ENCODE results near the gene DXO. TPM values are rescaled to one million over a fixed set of nuclear protein-coding genes. Genes with fewer than 3 reads are reported as not detected.
"Not testable (repeated sequence)": the region's sequence is repeated elsewhere in the genome, so short reads cannot be mapped to it uniquely, and the experiment has no call there.

The DXO gene
- total RNA-seq = 10 to 100 TPM; 37.9 to 54.3 (median 49.0) TPM
- 36.3 TPM for total RNA-seq (2013)

DNA sequence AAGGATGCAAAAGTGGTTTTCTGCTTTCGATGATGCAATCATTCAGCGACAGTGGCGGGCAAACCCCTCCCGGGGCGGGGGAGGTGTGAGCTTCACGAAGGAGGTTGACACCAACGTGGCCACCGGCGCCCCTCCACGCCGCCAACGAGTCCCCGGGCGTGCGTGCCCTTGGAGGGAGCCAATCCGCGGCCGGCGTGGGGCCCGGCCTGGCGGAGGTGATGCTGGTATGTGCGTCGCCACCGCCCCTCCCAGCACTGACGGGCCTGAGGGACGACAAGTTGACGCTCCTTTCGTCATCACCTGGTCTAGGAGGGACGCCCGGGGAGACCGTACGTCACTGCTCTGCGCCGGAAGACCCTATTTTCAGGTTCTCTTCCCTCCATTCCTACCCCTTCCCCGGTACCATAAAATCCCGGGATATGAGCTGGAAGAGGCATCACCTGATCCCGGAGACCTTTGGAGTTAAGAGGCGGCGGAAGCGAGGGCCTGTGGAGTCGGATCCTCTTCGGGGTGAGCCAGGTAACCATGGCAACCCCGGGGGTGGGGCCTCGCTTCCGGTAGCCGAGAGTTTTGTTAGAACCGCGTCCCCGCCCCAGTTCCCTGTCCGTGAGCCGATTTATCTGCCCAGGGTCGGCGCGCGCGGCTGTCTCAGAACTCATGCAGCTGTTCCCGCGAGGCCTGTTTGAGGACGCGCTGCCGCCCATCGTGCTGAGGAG, at the start of gene DXO:
Gene DXO (minus strand): TSS at position 146 of the 716 bp plus-strand sequence. CDS start 463 bp downstream, outside the sequence.
- intact Hi-C loops (cut with micrococcal nuclease) = loop anchor here (1.0 to 10.0 kb wide), 2 partner anchors 14 to 223 kb away; partner anchors contain the start of genes GPSM3, NELFE and PBX2
- peak; percentile 89 to 98 (median 92) for ATAC-seq
- DNase-seq = peak; percentile 99
- under 1% methylated on average over 62 of the region's 62 CpGs for WGBS (ENCODE audit: insufficient coverage)
- Histone ChIP-seq H3K36me3 (ENCODE audit: control insufficient read depth, insufficient read depth, low read length) (peaks cover 34% of the 10 kb centered on the region), H3K27me3 (ENCODE audit: control insufficient read depth, insufficient read depth, low read length) (no peaks in the 10 kb centered on the region), H3K4me3 (ENCODE audit: low read length) (peak within 1 kb of the TSS; percentile 83), H3K9me3 (ENCODE audit: control insufficient read depth, insufficient read depth, low read length) (no peaks in the 10 kb centered on the region), H3K4me1 (ENCODE audit: control insufficient read depth, insufficient read depth, low read length) (peaks cover 23% of the 10 kb centered on the region), H3K27ac (ENCODE audit: low read length) (peak within 1 kb of the TSS; percentile 98)
- no peaks in the 10 kb centered on the region for H3K9me3 Mint-ChIP-seq
- H3K36me3 Mint-ChIP-seq = no peaks in the 10 kb centered on the region
- H3K4me3 Mint-ChIP-seq = peak within 1 kb of the TSS; percentile 93
- peak within 1 kb of the TSS; percentile 93 to 97 for H3K27ac Mint-ChIP-seq
- no peaks in the 10 kb centered on the region for H3K27me3 Mint-ChIP-seq (ENCODE audit: low read depth in 2 of 2)
- H3K4me1 Mint-ChIP-seq = peaks cover 20 to 39% of the 10 kb centered on the region in 2 donors
- TF ChIP-seq, protein P1, sequence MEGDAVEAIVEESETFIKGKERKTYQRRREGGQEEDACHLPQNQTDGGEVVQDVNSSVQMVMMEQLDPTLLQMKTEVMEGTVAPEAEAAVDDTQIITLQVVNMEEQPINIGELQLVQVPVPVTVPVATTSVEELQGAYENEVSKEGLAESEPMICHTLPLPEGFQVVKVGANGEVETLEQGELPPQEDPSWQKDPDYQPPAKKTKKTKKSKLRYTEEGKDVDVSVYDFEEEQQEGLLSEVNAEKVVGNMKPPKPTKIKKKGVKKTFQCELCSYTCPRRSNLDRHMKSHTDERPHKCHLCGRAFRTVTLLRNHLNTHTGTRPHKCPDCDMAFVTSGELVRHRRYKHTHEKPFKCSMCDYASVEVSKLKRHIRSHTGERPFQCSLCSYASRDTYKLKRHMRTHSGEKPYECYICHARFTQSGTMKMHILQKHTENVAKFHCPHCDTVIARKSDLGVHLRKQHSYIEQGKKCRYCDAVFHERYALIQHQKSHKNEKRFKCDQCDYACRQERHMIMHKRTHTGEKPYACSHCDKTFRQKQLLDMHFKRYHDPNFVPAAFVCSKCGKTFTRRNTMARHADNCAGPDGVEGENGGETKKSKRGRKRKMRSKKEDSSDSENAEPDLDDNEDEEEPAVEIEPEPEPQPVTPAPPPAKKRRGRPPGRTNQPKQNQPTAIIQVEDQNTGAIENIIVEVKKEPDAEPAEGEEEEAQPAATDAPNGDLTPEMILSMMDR (IDR thresholded peaks at IDR 0.05) = no peak

DNA sequence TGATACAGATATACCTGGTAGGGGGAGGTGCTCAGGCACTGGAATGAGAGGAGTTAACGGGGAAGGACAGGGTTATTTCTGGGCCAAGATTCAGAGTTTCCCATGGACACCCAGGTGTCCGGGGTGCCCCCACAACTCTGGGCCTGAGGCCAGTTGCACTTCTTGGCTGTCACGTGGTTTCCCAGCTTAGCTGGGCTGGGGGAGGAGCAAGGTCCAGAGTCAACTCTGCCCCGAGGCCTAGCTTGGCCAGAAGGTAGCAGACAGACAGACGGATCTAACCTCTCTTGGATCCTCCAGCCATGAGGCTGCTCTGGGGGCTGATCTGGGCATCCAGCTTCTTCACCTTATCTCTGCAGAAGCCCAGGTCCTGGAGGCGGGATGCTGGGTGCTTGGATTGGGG, 42.6 kb upstream of the DXO start, which contains the start of gene C4B:
Gene C4B (plus strand): TSS at position 249 of the 400 bp plus-strand sequence. CDS start 51 bp downstream, at position 300.
- ATAC-seq; H3K36me3 ChIP-seq (ENCODE audit: control insufficient read depth, insufficient read depth, low read length); H3K27me3 Mint-ChIP-seq (ENCODE audit: low read depth in 2 of 2); H3K4me1 Mint-ChIP-seq; H3K27ac ChIP-seq (ENCODE audit: low read length); H3K27me3 ChIP-seq (ENCODE audit: control insufficient read depth, insufficient read depth, low read length); H3K27ac Mint-ChIP-seq; DNase-seq; H3K9me3 ChIP-seq (ENCODE audit: control insufficient read depth, insufficient read depth, low read length); H3K36me3 Mint-ChIP-seq; H3K4me3 Mint-ChIP-seq; H3K4me3 ChIP-seq (ENCODE audit: low read length); H3K4me1 ChIP-seq (ENCODE audit: control insufficient read depth, insufficient read depth, low read length); intact Hi-C loops (cut with micrococcal nuclease); H3K9me3 Mint-ChIP-seq: not testable (repeated sequence)
- no CpG with 5 or more reads among the region's 6 CpGs for WGBS (ENCODE audit: insufficient coverage)

DNA sequence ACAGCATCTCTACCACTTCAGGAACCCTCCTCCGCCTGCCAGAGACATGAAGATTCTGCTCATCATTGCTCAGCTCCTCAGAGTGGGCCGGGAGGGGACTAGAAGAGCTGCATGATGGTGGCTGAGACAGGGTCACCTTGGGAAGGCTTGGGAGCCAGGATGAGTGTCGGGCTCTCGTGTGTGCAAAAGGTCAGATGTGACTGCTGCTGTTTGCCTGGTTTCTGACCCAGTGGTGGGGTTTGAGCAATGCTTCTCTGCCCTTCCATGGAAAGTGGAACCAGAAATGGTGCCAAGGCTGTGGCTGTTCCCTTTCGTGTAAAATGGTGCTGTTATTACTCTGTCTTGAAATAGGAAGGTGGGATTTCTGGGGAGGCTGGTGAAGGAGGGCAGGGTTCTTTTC, 41.8 kb upstream of the DXO start:
- DNase-seq; H3K4me3 ChIP-seq (ENCODE audit: low read length); H3K9me3 ChIP-seq (ENCODE audit: control insufficient read depth, insufficient read depth, low read length); H3K4me1 ChIP-seq (ENCODE audit: control insufficient read depth, insufficient read depth, low read length); H3K27me3 ChIP-seq (ENCODE audit: control insufficient read depth, insufficient read depth, low read length); H3K27ac ChIP-seq (ENCODE audit: low read length); H3K36me3 ChIP-seq (ENCODE audit: control insufficient read depth, insufficient read depth, low read length); H3K4me1 Mint-ChIP-seq; intact Hi-C loops (cut with micrococcal nuclease); H3K27me3 Mint-ChIP-seq (ENCODE audit: low read depth in 2 of 2); H3K36me3 Mint-ChIP-seq; H3K27ac Mint-ChIP-seq; ATAC-seq; H3K4me3 Mint-ChIP-seq; H3K9me3 Mint-ChIP-seq: not testable (repeated sequence)
- WGBS (ENCODE audit: insufficient coverage) = no CpG with 5 or more reads among the region's 5 CpGs

DNA sequence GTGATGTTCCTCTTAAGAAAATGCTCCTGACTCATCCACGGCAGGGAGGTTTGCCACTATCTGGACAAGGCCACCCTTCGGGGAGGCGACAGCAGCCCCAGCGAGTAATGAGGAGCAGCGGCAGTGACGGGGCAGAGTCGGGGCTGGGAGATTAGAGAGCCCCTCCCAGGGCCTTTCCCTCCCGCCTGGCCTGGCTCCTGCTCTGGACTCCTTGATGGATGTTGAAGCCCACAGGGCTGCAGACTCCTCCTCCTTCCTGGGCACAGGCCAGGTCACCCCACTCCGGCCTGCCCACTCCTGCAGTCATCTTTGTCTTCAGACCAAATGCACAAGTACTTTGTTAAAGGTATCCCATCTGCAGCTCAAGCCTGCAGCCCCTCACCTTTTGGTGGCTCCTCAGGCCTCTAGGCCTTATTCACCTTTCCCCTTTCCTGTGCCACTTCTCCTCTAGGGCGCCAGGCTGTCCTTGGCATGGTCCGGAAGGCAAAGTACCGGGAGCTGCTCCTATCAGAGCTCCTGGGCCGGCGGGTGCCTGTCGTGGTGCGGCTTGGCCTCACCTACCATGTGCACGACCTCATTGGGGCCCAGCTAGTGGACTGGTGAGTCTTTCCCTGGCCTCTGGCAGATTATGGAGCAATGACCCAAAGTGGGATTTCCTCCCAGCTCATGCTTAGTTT, 41.1 kb upstream of the DXO start:
- H3K27me3 Mint-ChIP-seq (ENCODE audit: low read depth in 2 of 2); DNase-seq; ATAC-seq; H3K36me3 ChIP-seq (ENCODE audit: control insufficient read depth, insufficient read depth, low read length); H3K9me3 Mint-ChIP-seq; H3K4me3 Mint-ChIP-seq; H3K27me3 ChIP-seq (ENCODE audit: control insufficient read depth, insufficient read depth, low read length); H3K4me3 ChIP-seq (ENCODE audit: low read length); H3K27ac Mint-ChIP-seq; H3K9me3 ChIP-seq (ENCODE audit: control insufficient read depth, insufficient read depth, low read length); H3K4me1 ChIP-seq (ENCODE audit: control insufficient read depth, insufficient read depth, low read length); H3K4me1 Mint-ChIP-seq; H3K27ac ChIP-seq (ENCODE audit: low read length); intact Hi-C loops (cut with micrococcal nuclease); H3K36me3 Mint-ChIP-seq: not testable (repeated sequence)
- WGBS (ENCODE audit: insufficient coverage) = 92% methylated on average over 12 of the region's 17 CpGs

DNA sequence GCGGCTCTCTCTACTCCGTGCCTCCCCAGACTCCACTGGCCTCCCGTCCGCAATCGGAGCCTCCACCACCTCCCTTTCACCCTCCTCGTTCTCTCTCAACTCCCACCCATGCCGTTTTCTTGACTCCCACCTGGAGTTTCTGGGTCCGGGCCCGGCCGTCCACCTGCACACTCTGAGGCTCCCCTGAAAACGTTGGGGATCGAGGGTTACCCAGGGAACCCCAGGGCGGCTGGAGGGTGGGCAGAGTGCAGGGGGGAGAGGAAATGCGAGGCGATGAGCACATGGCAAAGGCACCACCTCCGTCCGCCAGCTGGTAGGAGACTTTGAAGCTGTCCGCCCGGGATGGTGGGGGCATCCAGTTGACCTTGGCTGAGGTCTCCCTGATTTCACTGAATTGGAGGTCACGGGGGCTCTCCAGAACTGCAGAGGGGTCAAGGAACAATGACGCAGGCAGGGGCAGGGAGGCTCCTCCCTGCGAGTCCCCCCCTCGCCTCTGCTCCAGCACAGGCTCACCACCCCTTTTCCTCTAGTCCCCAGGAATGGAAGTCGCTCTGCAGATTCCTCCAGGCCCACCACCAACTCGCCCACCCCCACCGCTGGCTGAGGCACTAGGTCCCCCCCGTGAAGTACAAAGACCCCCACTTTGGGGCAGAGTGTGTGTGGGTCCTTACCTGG, 39.1 kb upstream of the DXO start:
- H3K9me3 ChIP-seq (ENCODE audit: control insufficient read depth, insufficient read depth, low read length); H3K27ac Mint-ChIP-seq; intact Hi-C loops (cut with micrococcal nuclease); DNase-seq; H3K4me3 Mint-ChIP-seq; H3K4me1 Mint-ChIP-seq; H3K27ac ChIP-seq (ENCODE audit: low read length); H3K27me3 ChIP-seq (ENCODE audit: control insufficient read depth, insufficient read depth, low read length); H3K36me3 ChIP-seq (ENCODE audit: control insufficient read depth, insufficient read depth, low read length); H3K4me1 ChIP-seq (ENCODE audit: control insufficient read depth, insufficient read depth, low read length); H3K27me3 Mint-ChIP-seq (ENCODE audit: low read depth in 2 of 2); H3K36me3 Mint-ChIP-seq; H3K9me3 Mint-ChIP-seq; ATAC-seq; H3K4me3 ChIP-seq (ENCODE audit: low read length): not testable (repeated sequence)
- WGBS (ENCODE audit: insufficient coverage) = 85% methylated on average over 14 of the region's 27 CpGs

DNA sequence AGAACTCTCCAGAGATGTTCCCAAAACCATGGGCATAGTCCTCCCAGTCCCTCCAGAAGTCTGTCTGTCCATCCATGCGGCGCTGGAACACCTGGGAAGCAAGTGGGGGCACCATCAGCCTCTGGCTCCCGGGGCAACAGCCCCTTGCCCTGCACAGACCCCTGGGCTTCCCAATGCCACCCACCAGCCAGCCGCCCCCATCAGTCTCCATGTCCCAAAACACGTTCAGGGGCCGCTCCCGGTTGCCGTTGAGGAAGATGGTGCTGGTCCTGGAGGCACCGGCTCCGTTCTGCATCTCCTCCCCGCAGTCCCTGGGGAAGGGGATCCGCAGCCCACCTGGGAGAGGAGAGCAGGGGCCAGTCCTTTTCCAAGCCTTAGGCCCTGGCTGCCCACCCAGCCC, 37.6 kb upstream of the DXO start:
- DNase-seq; H3K27ac Mint-ChIP-seq; H3K27me3 ChIP-seq (ENCODE audit: control insufficient read depth, insufficient read depth, low read length); H3K27ac ChIP-seq (ENCODE audit: low read length); ATAC-seq; H3K4me3 ChIP-seq (ENCODE audit: low read length); H3K36me3 Mint-ChIP-seq; H3K4me1 ChIP-seq (ENCODE audit: control insufficient read depth, insufficient read depth, low read length); intact Hi-C loops (cut with micrococcal nuclease); H3K27me3 Mint-ChIP-seq (ENCODE audit: low read depth in 2 of 2); H3K36me3 ChIP-seq (ENCODE audit: control insufficient read depth, insufficient read depth, low read length); H3K4me3 Mint-ChIP-seq; H3K9me3 ChIP-seq (ENCODE audit: control insufficient read depth, insufficient read depth, low read length); H3K4me1 Mint-ChIP-seq; H3K9me3 Mint-ChIP-seq: not testable (repeated sequence)
- WGBS (ENCODE audit: insufficient coverage) = 57% methylated on average over 3 of the region's 12 CpGs

DNA sequence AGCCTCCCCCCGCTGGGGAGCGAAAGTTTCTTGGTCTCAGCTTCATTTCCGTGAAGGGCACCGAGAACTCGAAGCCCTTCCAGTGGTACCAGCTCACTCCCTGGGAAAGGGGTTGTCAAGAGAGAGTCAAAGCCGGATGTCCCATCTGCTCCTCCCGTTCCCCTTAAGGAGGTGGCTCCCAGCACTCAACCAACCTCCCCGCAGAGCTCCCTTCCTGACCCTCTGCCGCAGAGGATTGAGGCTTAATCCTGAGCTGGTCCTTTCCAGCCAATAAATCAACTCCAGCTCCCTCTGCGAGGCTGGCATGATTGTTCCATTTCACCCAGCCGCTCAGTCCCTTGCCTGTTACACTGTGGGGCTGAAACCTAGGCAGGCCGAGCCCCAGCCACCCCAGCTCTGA, 36.7 kb upstream of the DXO start:
- H3K27me3 Mint-ChIP-seq (ENCODE audit: low read depth in 2 of 2); H3K9me3 Mint-ChIP-seq; intact Hi-C loops (cut with micrococcal nuclease); H3K27ac ChIP-seq (ENCODE audit: low read length); H3K9me3 ChIP-seq (ENCODE audit: control insufficient read depth, insufficient read depth, low read length); H3K4me3 ChIP-seq (ENCODE audit: low read length); H3K36me3 Mint-ChIP-seq; ATAC-seq; H3K4me3 Mint-ChIP-seq; H3K27ac Mint-ChIP-seq; DNase-seq; H3K36me3 ChIP-seq (ENCODE audit: control insufficient read depth, insufficient read depth, low read length); H3K4me1 ChIP-seq (ENCODE audit: control insufficient read depth, insufficient read depth, low read length); H3K27me3 ChIP-seq (ENCODE audit: control insufficient read depth, insufficient read depth, low read length): not testable (repeated sequence)
- H3K4me1 Mint-ChIP-seq = peaks cover 9 to 11% of the 10 kb centered on the region in 2 donors
- WGBS (ENCODE audit: insufficient coverage) = 39% methylated on average over 4 of the region's 12 CpGs
